ENCODE measurements around the gene CYBA. TPM values are rescaled to one million over a fixed set of nuclear protein-coding genes. Genes with fewer than 3 reads are reported as not detected.

Gene CYBA
- total and polyA plus RNA-seq, 2 of the 4 experiments (the other 2 are of a cell fraction), result 65.6 to 169 TPM

GRCh38 chr16:88633684-88634140, 17.1 kb downstream of the CYBA start:
- Histone ChIP-seq H2AK9ac (replicated peaks; ENCODE audit: low read depth, low read length, poor library complexity) (no peak overlapping the region), H3K4me2 (ENCODE audit: low read depth, low read length) (no peak overlapping the region), H2BK5ac (ENCODE audit: low read depth, low read length, poor library complexity, severe bottlenecking) (no peak overlapping the region), H3K4me1 (ENCODE audit: control insufficient read depth, insufficient read depth, low read length) (peaks cover 11% of the 10 kb centered on the region), H4K91ac (ENCODE audit: insufficient read depth, low read depth, low read length) (no peak overlapping the region), H2BK15ac (ENCODE audit: low read depth, low read length) (no peak overlapping the region), H3K9me3 (ENCODE audit: control insufficient read depth, insufficient read depth, low read length) (no peaks in the 10 kb centered on the region), H3K18ac (ENCODE audit: low read depth, low read length) (no peak overlapping the region), H4K8ac (ENCODE audit: low read depth in 2 of 2, low read length in 2 of 2) (no peak overlapping the region), H2AFZ (replicated peaks; ENCODE audit: low read length, poor library complexity) (no peak overlapping the region), H3K4me3 (ENCODE audit: insufficient read depth, low read depth, low read length) (no peak overlapping the region), H2BK120ac (ENCODE audit: low read depth, low read length) (no peak overlapping the region), H3K9me1 (ENCODE audit: insufficient read depth, low read length) (peaks cover 2% of the 10 kb centered on the region; the same call in 1 of the 2 replicates), H3K27me3 (ENCODE audit: control insufficient read depth, insufficient read depth, low read length) (peaks cover 9% of the 10 kb centered on the region), H3K4ac (ENCODE audit: low read depth, low read length) (no peak overlapping the region), H2AK5ac (ENCODE audit: low read depth, low read length) (no peak overlapping the region; the same call in 1 of the 2 replicates), H3K79me1 (ENCODE audit: low read depth in 1 of 2, low read length in 2 of 2) (no peaks in the 10 kb centered on the region), H4K5ac (ENCODE audit: low read depth, low read length) (no peak overlapping the region), H3K27ac (ENCODE audit: insufficient read depth, low read length) (no peak overlapping the region), H4K20me1 (ENCODE audit: insufficient read depth, low read length) (peaks cover 5% of the 10 kb centered on the region; the same call in 1 of the 2 replicates), H3K14ac (replicated peaks; ENCODE audit: low read depth, low read length) (no peak overlapping the region), H3K23ac (ENCODE audit: low read depth, low read length) (no peak overlapping the region), H3K56ac (ENCODE audit: extremely low read depth, insufficient read depth, low read length) (no peak overlapping the region), H3K36me3 (ENCODE audit: control insufficient read depth, insufficient read depth, low read length) (peaks cover 35% of the 10 kb centered on the region), H2BK20ac (ENCODE audit: low read depth, low read length) (no peak overlapping the region), H3K9ac (ENCODE audit: low read depth, low read length) (no peak overlapping the region)
- BruUV-seq (replicated peaks), result no TSS peak
- in situ Hi-C loops (cut with MboI; ENCODE audit: low sequenced_read_pairs) (no loop called here), dilution Hi-C loops (cut with HindIII; ENCODE audit: low sequenced_read_pairs, unreplicated experiment) (no loop called here), intact Hi-C loops (cut with micrococcal nuclease) (no loop called here)
- POLR2A ChIA-PET (ENCODE audit: unreplicated experiment), result no interaction called here
- DNase-seq (peak; percentile 13), ATAC-seq (ENCODE audit: low read depth) (no peak)
- 78% methylated on average over 11 of the region's 23 CpGs; no CpG with 5 or more reads in 1 of the 2 experiments for WGBS, 2 experiments (ENCODE audit: extremely low coverage in 2 of 2, insufficient read length in 1 of 2)
- TF ChIP-seq RAD21 (IDR thresholded peaks at IDR 0.05; ENCODE audit: low read length) (peak; percentile 22; the same call in 1 of the 2 replicates), RFX5 (IDR thresholded peaks at IDR 0.05; ENCODE audit: low read depth, low read length) (no peak), CTCF (conservative IDR thresholded peaks at IDR 0.05; ENCODE audit: low read depth, low read length) (peak; percentile 30)
- CTCF ChIA-PET, result no interaction called here

Data from IMR-90 (cell line).